Glomerular visceral epithelial cell (primary cell): ENCODE data around the gene CARS2.
"Not testable (repeated sequence)": the region's sequence is repeated elsewhere in the genome, so short reads cannot be mapped to it uniquely, and the experiment has no call there.

Experiments used
- DNase-seq: peaks from one replicate; pipeline ENCODE4 v3.0.0-alpha.2; 2016; ENCODE audit errors: extremely low spot score

The CARS2 gene

DNA sequence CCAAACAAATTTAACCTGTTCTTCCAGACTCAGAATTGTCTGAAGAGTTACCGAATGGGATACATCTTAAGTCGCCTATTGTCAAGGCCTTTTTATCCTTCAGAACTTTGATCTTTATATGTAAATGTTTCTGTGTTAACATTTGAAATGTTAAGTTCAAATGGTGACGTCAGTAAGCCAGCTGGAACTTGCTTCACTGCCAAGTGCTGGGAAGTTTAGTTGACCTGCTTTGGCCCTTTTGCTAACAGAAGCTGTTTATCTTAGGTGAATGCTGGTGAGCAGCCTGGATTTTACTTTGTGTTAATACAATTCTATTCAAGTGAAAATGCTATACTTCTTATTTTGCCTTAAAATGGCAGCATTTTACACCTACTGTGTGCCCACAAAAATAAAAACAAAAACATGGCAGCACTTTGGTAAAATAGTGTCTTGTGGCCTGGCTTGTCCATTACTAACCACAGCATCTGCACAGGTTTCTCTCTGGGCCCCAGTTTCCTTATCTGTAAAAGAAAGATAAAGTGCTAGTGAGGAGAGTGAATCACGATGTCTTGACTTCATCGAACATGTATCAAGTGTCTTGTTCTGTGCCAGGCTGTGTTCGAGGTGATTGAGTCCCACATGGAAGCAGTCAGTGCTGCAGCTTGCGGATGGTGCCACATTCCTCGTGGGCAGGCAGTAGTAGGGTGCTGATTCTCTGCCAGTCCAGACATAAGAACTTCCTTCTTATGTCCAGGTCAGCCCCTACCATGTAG, 88.4 kb downstream of the CARS2 start:
- DNase-seq: peak; percentile 51

DNA sequence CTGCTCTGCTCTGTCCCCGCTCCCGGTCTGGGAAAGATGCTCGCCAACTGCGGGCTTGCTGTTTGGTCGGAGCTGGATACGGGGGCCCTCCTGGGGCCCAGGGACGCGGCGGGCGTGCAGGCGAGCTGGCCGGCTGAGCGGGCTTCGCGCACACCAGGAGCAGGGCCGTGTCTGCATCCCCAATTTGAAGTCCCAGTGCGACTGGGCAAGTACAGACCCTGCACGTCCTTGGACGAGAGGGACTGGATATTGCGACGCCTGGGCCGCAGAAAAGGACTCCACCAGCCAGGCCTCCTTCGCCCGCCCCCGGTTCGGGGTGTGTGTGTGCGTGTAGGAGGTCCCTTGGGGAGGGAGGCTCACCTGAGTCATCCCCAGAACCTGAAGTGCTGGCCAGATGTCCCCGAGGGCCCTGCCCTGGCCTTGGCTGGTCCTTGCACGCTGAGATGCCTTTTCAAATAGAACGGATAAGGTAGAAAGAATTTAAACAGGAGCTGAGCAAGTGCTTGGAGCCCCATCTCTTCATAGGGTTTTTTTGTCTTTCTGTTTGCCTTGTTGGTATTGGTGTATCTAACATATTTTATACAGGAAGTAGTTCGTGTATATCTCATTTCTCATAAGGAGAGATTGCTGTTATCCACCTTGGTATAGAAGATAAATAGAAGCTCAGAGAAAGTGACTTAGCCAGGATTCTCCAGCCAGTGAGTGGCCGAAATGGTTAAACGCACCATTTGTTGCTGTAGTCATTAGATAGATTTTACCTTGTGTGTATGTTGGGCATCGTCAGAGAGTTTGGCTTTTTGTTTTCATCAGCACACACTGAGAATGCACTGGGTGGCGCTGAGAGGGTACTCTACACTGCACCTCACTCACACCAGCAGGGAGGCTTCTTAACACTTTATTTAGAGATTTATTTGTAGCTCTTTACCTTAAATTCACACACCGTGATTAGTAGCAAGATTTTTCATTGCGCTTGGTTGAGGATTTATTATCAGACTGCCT, 89.5 kb downstream of the CARS2 start:
- DNase-seq: peak; percentile 50

GRCh38 chr13:110615322-110616102, 90.4 kb downstream of the CARS2 start, which contains the start of gene NAXD:
NAXD (plus strand) TSS chr13:110615545; CDS start chr13:110615602, 57 bp downstream.
- DNase-seq: peak; percentile 94

- no peak for DNase-seq
These were observed 91.0 kb downstream of the CARS2 start for GRCh38 chr13:110615005-110615321.

- DNase-seq: no peak
These were observed 94.8 kb downstream of the CARS2 start for GRCh38 chr13:110610955-110611595.

DNA sequence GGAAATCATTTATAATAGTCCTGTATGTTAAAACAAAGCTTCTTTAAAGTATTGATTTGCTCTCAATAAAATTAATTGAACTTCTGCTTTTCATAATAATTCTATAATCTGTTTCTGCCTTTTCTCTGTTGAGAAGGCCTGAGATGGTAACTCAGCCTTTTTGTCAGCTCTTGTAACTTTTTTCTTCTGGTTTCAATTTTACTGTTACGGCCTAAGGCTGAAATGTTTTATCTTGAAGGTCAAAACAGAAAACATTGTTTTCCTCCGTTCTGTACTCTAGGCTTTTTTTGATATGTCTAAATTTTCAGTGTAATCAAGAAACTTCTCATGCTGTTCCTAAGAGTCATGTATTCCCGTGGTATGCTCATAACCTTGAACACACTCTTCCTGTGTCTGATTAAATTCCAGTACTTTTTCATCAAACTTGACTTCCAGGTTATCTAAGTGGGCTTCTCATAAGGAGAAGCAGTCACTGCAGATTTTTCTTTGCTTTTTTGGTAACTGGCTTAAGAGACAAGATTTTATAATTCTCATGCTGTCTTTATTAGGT, 98.2 kb downstream of the CARS2 start:
- no peak for DNase-seq

DNA sequence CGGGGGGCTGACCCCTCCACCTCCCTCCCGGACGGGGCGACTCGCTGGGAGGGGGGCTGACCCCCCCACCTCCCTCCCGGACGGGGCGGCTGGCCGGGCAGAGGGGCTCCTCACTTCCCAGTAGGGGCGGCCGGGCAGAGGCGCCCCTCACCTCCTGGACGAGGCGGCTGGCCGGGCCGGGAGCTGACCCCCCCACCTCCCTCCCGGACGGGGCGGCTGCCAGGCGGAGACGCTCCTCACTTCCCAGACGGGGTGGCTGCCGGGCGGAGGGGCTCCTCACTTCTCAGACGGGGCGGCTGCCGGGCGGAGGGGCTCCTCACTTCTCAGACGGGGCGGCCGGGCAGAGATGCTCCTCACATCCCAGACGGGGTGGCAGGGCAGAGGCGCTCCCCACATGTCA, 99.6 kb downstream of the CARS2 start:
- not testable (repeated sequence) for DNase-seq

GRCh38 chr13:110605132-110605531, 100.8 kb downstream of the CARS2 start:
- no peak for DNase-seq

DNA sequence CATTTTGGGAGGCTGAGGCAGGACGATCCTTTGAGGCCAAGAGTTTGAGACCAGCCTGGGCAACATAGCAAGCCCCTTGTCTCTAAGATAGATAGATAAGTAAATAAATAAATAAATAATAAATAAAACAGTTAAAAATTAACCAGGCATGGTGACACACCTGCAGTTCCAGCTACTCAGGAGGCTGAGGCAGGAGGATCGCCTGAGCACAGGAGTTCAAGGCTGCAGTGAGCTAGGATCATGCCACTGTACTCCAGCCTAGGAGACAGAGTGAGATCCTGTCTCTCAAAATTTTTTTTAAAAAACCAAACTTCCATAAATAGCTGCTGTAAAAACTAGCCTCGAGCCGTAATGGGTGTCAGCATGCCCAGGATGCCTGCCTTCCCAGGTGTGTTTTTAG, 104.9 kb downstream of the CARS2 start:
- DNase-seq: no peak

DNA sequence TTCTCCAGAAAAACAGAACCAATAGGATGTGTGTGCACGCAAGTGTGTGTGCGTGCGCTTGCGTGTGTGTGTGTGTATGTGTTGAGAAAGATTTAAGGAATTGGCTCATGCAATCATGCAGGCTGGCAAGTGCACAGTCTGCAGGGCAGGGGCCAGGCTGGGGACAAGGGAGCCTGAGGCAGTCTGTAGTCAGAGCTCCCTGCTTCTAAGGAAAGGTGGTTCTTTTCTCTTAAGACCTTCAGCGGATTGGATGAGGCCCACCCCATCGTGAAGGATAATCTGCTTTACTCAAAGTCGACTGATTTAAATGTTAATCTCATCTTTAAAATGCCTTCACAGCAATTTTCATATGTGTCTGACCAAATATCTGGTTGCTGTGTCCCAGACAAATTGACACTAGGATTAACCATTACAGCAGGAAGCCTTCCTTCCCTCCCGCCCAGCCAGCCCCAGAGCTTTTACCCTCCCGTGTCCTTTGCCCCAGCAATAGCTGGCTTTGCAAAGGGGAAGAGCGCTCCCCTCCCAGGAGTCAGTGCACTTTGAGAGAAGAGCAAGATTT, 105.6 kb downstream of the CARS2 start:
- no peak for DNase-seq

DNA sequence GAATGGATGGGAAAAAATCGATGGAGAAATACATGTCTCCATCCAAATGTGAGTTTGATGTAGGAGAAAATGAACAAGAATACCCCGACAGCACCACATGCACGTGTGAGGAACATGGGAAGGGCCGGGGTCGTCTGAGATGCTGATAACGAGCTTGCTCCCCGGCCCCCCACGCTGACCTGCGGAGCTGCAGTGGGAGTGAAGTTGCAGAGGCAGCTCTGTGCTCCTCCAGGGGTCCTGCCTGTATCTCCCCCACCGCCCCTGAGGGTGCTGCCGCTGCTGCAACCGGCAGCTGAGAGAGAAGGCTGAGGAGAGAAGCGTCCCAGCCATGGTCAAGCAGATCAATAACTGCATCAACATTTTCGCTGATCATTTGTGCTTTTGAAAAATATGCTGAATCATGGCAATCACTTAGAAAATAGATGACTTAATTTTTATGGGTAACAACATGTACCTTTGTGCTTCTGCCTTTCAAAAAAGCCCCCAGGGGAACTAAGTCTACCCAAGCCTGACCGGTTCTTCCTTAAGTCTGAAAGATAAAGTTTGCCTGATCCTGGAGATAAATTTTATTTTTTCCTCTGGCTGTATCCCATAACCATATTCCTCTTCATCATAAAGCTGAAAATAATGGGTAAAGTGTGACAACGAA, 108.8 kb downstream of the CARS2 start:
- DNase-seq: no peak

DNA sequence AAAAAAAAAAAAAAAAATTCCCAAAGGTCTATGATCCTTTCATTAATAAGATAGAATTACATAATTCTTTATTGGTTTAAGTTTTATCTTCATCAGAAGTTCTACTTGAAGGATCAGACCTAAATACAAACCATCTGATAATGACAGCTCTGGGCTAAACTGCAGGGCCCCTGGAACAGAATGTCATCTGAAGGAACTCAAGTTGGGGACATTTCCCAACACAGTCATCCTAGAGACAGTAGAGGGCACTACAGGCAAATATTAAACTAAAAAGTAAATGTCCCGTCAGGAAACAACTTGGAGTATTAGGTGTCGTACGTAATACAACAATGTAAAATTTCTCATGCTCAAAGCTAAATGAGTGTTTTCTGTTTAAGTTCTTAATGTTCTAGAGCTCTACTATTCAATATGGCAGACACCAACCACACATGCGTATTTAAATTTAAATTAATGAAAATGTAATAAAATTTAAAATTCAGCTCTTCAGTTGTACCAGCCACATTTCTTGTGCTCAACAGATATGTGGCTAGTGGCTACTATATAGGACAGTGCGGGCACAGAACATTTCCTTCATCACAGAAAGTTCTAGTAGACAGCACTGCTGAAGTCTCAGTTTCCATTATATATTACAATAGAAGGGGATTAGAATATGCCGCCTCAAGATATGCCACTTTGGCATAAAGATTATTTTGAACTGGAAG, 112.3 kb downstream of the CARS2 start:
- peak; percentile 60 for DNase-seq

- no peak for DNase-seq
These were observed 113.3 kb downstream of the CARS2 start for GRCh38 chr13:110592665-110593064.
